Neural cell (in vitro differentiated cells): ENCODE measurements around the gene CENPP. TPM values are rescaled to one million over a fixed set of nuclear protein-coding genes. Genes with fewer than 3 reads are reported as not detected.
"Not testable (repeated sequence)": the region's sequence is repeated elsewhere in the genome, so short reads cannot be mapped to it uniquely, and the experiment has no call there.

ENCODE experiments used
- H2AFZ ChIP-seq: fragments of 200-600, 300-800 bp; sonication (generic), shearing (Covaris generic); 2 replicates; pipeline ENCODE4 v1.6.0; 2014; ENCODE audit warnings: low read depth, mild to moderate bottlenecking, antibody characterized with exemption, low read length, moderate library complexity
- H3F3A ChIP-seq: fragments of 200-600 bp; shearing (Covaris generic); 2 replicates; pipeline ENCODE4 v1.6.1; 2016; ENCODE audit warnings: mild to moderate bottlenecking, moderate library complexity, mixed read lengths, antibody characterized with exemption, low read length; ENCODE audit not compliant: insufficient read depth, poor library complexity, severe bottlenecking
- H3K27ac ChIP-seq: fragments of 200-600, 300-800 bp; sonication (generic), shearing (Covaris generic); 2 replicates; pipeline ENCODE4 v1.5.1; 2014; ENCODE audit warnings: mild to moderate bottlenecking, low read length, moderate library complexity
- H3K27me3 ChIP-seq: fragments of 300-800, 200-600 bp; sonication (generic), shearing (Covaris generic); 2 replicates; pipeline ENCODE4 v1.6.0; 2014; ENCODE audit warnings: mild to moderate bottlenecking, low read depth, low read length, moderate library complexity; ENCODE audit not compliant: insufficient read depth
- H3K36me3 ChIP-seq: fragments of 300-800, 200-600 bp; sonication (generic), shearing (Covaris generic); 2 replicates; pipeline ENCODE4 v1.5.1; 2014; ENCODE audit warnings: mild to moderate bottlenecking, antibody characterized with exemption, low read length, moderate library complexity; ENCODE audit not compliant: insufficient read depth
- H3K4me2 ChIP-seq: fragments of 300-800, 200-600 bp; sonication (generic), shearing (Covaris generic); 2 replicates; pipeline ENCODE4 v1.6.0; 2014; ENCODE audit warnings: mild to moderate bottlenecking, low read length
- H3K4me3 ChIP-seq: fragments of 300-800, 200-600 bp; sonication (generic), shearing (Covaris generic); 2 replicates; pipeline ENCODE4 v1.5.1; 2014; ENCODE audit warnings: mild to moderate bottlenecking, low read length, moderate library complexity
- H3K79me2 ChIP-seq: fragments of 200-600 bp; shearing (Covaris generic); replicated peaks from 2 replicates; pipeline ENCODE4 v1.6.0; 2014; ENCODE audit warnings: mild to moderate bottlenecking, low read length, moderate library complexity; ENCODE audit not compliant: insufficient read depth
- H3K9ac ChIP-seq: fragments of 300-800, 200-600 bp; sonication (generic), shearing (Covaris generic); 2 replicates; pipeline ENCODE4 v1.6.1; 2016; ENCODE audit warnings: mild to moderate bottlenecking, low read length, mixed read lengths
- H3K9me2 ChIP-seq: fragments of 200-600 bp; shearing (Covaris generic); 2 replicates; pipeline ENCODE4 v1.6.1; 2016; ENCODE audit warnings: mild to moderate bottlenecking, low read length, mixed read lengths; ENCODE audit not compliant: insufficient read depth
- H3K9me3 ChIP-seq: fragments of 200-600, 300-800 bp; sonication (generic), shearing (Covaris generic); 2 replicates; pipeline ENCODE4 v1.6.1; 2016; ENCODE audit warnings: mild to moderate bottlenecking, mixed run types, low read length, moderate library complexity, mixed read lengths
- H4K20me1 ChIP-seq: fragments of 200-600 bp; shearing (Covaris generic); 2 replicates; pipeline ENCODE4 v1.6.1; 2016; ENCODE audit warnings: mild to moderate bottlenecking, mixed run types; ENCODE audit not compliant: insufficient read depth
- EP300 ChIP-seq: fragments of 450-650 bp; conservative IDR thresholded peaks from 2 replicates; pipeline ENCODE4 v1.6.1; 2014; ENCODE audit warnings: antibody characterized with exemption, mild to moderate bottlenecking, moderate library complexity; ENCODE audit not compliant: poor library complexity, severe bottlenecking
- EZH2 ChIP-seq: fragments of 200-600, 300-800 bp; shearing (Covaris generic), sonication (generic); IDR thresholded peaks from 2 replicates; pipeline ENCODE4 v1.6.1; 2014; ENCODE audit warnings: antibody characterized with exemption, low read length, borderline replicate concordance, mild to moderate bottlenecking; ENCODE audit not compliant: insufficient read depth, poor library complexity, severe bottlenecking
- MXI1 ChIP-seq: fragments of 450-650 bp; conservative IDR thresholded peaks from 2 replicates; pipeline ENCODE4 v1.6.1; 2014; ENCODE audit warnings: antibody characterized with exemption, mild to moderate bottlenecking; ENCODE audit not compliant: poor library complexity, severe bottlenecking
- POLR2AphosphoS5 ChIP-seq: IDR thresholded peaks from 2 replicates; pipeline ENCODE4 v1.6.1; 2012
- RAD21 ChIP-seq: fragments of 450-650 bp; conservative IDR thresholded peaks from 2 replicates; pipeline ENCODE4 v1.6.1; 2014; ENCODE audit warnings: antibody characterized with exemption, mild to moderate bottlenecking, moderate library complexity
- SMC3 ChIP-seq: fragments of 450-650 bp; conservative IDR thresholded peaks from 2 replicates; pipeline ENCODE4 v1.6.1; 2014; ENCODE audit warnings: antibody characterized with exemption, mild to moderate bottlenecking, moderate library complexity; ENCODE audit not compliant: poor library complexity
- TAF1 ChIP-seq: IDR thresholded peaks from 2 replicates; pipeline ENCODE4 v1.6.1; 2012; ENCODE audit warnings: low read depth
- polyA plus RNA-seq: library from polyadenylated mRNA; depleted of rRNA; stranded (reverse); fragments of >200 nt; gene quantifications from 2 replicates; pipeline ENCODE4 v1.2.3, GENCODE V29; 2014
- TF ChIP-seq, protein P1 (sequence below): IDR thresholded peaks from 2 replicates; pipeline ENCODE4 v1.6.1; 2012; ENCODE audit warnings: borderline replicate concordance
- TF ChIP-seq, protein P2 (sequence below): fragments of 450-650 bp; IDR thresholded peaks from 2 replicates; pipeline ENCODE4 v1.5.1; 2014; ENCODE audit warnings: antibody characterized with exemption, mild to moderate bottlenecking, moderate library complexity; ENCODE audit not compliant: poor library complexity, severe bottlenecking

Gene CENPP
- polyA plus RNA-seq, 1 donor from 2014 or later = 5.0 TPM

- Histone ChIP-seq H4K20me1 (no peaks in the 10 kb centered on the region), H3K36me3 (no peaks in the 10 kb centered on the region), H3F3A (no peaks in the 10 kb centered on the region), H3K27ac (no peak overlapping the region), H3K9me2 (no peaks in the 10 kb centered on the region), H3K27me3 (no peaks in the 10 kb centered on the region), H3K9me3 (no peaks in the 10 kb centered on the region), H3K4me2 (no peak overlapping the region), H3K9ac (no peak overlapping the region), H3K79me2 (no peaks in the 10 kb centered on the region), H2AFZ (no peak overlapping the region), H3K4me3 (no peak overlapping the region)
- TF ChIP-seq EZH2 (no peak), SMC3 (no peak)
Measured at GRCh38 chr9:92407818-92408217, 82.1 kb downstream of the CENPP start.

DNA sequence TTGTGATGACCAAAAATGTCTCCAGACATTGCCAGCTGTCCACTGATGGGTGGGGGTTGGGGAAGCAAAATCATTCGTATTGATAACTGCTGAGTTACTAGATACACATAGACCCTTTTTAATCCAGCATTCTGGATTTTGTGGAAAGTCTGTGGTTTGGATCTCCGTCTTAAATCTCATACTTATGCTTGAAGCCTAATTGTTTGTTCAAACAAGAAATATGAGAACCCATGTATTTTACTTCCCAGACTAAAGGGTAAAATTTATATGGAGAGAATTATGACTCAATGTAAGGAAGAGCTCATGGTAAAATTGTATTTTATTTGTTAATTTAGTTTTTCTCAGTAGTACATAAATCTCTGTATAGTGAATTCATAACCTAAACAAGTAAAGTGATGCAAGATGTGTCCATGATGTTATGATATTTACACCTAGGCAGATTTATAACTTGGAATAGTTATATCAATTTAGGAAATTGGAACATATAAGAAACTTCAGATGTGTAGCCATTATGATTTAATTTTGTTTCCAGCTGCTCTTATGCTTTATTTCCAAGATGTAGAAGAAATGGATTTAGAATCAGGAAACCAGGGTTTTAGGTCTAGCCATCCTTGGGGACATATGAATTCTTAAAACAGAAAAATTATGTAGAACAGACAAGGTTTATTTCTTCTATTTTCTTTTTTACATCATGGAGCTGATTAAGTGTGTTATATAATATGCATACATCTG is 83.2 kb downstream of the CENPP start:
- Histone ChIP-seq H3K9ac (no peak overlapping the region), H3K36me3 (no peaks in the 10 kb centered on the region), H3K9me2 (no peaks in the 10 kb centered on the region), H3K27me3 (no peaks in the 10 kb centered on the region), H4K20me1 (no peaks in the 10 kb centered on the region), H3K4me2 (no peak overlapping the region), H3K4me3 (no peak overlapping the region), H3K79me2 (no peaks in the 10 kb centered on the region), H3K27ac (no peak overlapping the region), H3F3A (no peaks in the 10 kb centered on the region), H3K9me3 (no peaks in the 10 kb centered on the region), H2AFZ (no peak overlapping the region)
- TF ChIP-seq EZH2 (no peak), MXI1 (no peak), EP300 (no peak), POLR2AphosphoS5 (no peak), RAD21 (no peak), SMC3 (no peak), TAF1 (no peak)
- TF ChIP-seq, protein P1, sequence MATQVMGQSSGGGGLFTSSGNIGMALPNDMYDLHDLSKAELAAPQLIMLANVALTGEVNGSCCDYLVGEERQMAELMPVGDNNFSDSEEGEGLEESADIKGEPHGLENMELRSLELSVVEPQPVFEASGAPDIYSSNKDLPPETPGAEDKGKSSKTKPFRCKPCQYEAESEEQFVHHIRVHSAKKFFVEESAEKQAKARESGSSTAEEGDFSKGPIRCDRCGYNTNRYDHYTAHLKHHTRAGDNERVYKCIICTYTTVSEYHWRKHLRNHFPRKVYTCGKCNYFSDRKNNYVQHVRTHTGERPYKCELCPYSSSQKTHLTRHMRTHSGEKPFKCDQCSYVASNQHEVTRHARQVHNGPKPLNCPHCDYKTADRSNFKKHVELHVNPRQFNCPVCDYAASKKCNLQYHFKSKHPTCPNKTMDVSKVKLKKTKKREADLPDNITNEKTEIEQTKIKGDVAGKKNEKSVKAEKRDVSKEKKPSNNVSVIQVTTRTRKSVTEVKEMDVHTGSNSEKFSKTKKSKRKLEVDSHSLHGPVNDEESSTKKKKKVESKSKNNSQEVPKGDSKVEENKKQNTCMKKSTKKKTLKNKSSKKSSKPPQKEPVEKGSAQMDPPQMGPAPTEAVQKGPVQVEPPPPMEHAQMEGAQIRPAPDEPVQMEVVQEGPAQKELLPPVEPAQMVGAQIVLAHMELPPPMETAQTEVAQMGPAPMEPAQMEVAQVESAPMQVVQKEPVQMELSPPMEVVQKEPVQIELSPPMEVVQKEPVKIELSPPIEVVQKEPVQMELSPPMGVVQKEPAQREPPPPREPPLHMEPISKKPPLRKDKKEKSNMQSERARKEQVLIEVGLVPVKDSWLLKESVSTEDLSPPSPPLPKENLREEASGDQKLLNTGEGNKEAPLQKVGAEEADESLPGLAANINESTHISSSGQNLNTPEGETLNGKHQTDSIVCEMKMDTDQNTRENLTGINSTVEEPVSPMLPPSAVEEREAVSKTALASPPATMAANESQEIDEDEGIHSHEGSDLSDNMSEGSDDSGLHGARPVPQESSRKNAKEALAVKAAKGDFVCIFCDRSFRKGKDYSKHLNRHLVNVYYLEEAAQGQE = no peak
- TF ChIP-seq, protein P2, sequence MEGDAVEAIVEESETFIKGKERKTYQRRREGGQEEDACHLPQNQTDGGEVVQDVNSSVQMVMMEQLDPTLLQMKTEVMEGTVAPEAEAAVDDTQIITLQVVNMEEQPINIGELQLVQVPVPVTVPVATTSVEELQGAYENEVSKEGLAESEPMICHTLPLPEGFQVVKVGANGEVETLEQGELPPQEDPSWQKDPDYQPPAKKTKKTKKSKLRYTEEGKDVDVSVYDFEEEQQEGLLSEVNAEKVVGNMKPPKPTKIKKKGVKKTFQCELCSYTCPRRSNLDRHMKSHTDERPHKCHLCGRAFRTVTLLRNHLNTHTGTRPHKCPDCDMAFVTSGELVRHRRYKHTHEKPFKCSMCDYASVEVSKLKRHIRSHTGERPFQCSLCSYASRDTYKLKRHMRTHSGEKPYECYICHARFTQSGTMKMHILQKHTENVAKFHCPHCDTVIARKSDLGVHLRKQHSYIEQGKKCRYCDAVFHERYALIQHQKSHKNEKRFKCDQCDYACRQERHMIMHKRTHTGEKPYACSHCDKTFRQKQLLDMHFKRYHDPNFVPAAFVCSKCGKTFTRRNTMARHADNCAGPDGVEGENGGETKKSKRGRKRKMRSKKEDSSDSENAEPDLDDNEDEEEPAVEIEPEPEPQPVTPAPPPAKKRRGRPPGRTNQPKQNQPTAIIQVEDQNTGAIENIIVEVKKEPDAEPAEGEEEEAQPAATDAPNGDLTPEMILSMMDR = no peak

GRCh38 chr9:92411157-92411556 is 85.4 kb downstream of the CENPP start:
- not testable (repeated sequence) for H3K27me3 ChIP-seq, H3K4me3 ChIP-seq, H3K4me2 ChIP-seq, H3F3A ChIP-seq, H4K20me1 ChIP-seq, H3K9me2 ChIP-seq, H3K27ac ChIP-seq, H2AFZ ChIP-seq, H3K9ac ChIP-seq, H3K36me3 ChIP-seq, H3K79me2 ChIP-seq, H3K9me3 ChIP-seq
